ENCODE results near the gene DCLK2.

The DCLK2 gene

DNA sequence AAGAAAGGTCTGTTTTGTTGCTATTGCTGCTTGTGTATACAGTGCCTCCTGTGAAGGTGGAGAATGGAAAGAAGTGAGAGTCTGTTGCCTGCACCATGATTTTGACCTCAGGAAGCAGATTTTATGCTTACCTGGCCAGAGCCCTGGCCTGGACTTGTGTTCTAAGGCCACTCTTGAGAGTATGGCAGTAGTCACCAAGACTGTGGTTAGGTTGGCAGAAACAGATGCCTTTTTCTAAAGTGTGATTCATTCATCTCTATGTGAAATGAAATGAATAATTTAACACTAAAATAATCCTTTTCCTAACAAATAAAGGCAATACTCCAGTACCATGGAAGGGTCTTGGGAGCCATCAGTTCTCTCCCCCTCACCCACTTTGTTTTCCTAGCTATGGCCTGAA, 161.8 kb downstream of the DCLK2 start:
- no peak for DNase-seq (ENCODE audit: low read depth)

DNA sequence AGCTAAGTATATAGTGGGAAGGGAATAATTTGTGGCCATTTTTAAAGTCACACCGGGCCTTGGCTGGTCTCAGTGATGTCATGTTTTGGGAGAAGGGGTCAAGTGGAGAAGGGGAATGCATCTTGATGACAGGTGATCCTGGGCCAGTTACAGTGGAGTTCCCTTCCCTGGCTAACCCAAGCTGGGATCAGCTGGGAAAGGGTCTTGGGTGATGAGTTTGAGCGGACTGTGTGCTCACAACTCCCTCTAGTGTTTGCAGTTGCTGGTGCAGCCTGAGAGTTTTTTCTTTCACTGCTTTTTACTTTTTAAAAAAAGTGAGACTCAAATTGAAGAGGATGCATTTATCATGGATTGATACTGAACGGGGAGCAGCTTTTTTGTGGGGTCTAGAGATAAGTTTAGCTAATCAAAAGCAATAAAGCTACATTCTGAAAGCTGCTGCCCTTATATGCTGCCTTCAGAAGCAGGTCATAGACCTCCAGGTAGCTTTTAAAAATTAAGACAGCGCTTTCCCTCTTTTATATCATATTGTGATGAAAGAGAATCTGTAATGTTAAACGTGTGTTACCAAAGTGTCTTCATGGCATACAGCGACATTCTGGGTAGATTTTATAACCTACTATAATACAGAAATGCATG, 164.7 kb downstream of the DCLK2 start:
- DNase-seq (ENCODE audit: low read depth) = no peak

DNA sequence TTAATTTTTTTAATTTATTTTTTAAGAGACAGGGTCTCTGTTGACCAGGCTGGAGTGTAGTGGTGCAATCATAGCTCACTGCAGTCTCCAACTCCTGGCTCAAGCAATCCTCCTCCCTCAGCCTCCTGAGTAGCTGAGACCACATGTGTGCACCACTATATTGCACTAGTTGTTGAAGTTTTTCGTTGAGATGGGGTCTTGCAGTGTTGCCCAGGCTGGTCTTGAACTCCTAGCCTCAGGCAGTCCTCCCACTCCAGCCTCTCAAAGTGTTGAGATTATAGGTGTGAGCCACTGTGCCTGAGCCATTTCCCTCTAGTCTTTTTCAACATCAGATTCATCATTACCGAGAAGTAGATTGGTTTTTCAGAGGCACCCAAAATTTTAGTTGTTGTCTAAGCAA, 165.7 kb downstream of the DCLK2 start:
- no peak for DNase-seq (ENCODE audit: low read depth)

DNA sequence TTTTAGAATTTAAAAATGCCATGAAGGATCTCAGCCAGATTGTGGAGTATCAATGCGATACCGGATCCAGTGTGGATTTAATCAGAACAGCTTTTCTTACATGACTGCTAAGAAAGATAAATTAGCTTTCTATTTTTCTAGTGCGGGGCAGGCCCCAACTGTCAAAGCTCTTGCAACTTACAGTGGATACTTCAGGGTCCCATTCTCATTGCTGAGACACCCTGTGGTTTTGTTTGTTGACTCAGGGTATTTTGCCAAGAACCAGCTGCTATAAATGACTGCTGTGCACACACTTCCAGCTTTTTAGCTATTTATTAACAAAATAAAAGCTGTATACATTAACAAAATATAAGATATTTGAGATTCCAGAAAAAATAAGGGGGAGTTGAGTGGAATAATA, 166.4 kb downstream of the DCLK2 start:
- DNase-seq (ENCODE audit: low read depth) = no peak

DNA sequence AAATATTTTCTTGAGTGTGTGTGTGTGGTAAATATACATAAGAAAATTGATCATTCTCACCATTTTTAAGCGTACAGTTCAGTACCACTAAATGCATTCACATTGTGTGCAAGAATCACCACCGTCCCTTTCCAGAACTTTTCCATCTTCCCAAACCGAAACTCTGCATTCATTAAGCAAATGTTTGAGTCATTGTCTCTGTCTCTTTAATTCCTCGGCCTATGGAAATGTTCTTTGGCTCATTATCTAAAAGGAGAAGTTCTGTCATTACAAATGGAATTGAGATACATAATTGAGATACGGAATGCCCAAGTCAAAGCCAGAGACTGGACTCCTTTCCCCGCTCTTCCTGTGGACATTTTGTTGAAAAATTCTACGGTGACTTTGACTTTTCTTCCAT, 168.9 kb downstream of the DCLK2 start:
- no peak for DNase-seq (ENCODE audit: low read depth)

DNA sequence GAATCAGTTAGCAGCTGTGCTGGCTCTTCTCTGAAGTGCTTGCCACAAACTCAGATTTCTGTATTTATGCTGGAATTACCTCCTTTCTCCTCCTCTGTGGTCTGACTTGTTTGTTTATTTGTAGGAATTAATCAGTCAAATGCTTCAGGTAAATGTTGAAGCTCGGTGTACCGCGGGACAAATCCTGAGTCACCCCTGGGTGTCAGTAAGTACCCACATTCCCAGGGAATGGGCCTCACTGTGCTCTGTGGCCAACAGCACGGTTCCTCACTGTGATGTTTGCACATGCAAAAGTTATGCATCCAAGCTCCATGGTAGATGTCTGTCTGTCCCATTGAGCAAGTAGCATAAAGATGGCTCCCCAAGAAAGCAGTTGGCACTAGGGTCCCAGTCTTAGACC, 169.9 kb downstream of the DCLK2 start:
- no peak for DNase-seq (ENCODE audit: low read depth)

DNA sequence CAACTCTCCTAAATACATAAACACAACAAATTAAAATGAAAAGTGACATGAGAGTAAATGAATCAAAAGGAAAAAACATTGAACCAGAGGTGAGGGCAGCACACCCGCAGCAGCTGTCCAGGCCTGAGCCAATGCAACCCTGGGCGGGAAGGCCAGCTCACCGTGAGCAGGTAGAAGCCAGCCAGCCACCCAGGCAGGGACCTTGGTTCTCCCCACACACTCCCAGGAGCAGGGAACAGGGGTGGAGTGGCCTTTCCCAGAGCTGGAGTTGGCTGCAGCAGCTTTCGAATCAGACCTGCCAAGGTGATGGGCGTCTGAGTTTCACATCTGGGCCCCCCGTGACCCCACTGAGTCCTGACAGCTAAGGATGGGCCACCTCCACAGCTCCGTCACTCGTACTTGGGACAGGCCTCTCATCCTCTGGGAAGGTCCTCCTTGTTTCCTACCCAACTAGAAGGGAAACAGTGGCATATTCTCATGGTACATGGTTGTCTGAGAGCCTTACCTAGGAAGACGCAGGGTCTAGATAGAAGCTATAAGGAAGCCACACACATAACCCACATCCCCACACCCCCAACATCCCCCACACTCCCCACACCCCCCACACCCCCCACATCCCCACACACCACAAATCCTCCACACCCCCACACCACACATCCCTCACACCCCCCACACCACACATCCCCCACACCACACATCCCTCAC, 172.2 kb downstream of the DCLK2 start:
- DNase-seq (ENCODE audit: low read depth) = no peak

DNA sequence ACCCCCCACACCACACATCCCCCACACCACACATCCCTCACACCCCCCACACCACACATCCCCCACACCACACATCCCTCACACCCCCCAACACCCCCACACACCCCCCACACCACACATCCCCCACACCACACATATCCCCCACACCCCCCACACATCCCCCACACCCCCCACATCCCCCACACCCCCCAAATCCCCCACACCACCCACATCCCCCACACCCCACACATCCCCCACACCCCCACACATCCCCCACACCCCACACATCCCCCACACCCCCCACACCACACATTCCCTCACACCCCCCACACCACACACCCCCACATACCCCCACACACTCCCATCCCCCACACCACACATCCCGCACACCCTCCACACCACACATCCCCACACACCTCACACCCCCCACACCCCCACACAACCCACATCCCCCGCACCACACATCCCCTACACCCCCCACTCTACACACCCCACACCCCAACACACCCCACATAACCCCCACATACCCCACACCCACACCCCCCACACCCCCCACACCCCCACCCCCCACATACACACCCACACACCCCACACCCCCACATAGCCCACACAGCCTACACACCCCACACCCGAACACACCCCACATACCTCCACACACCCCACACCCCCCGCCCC, 172.9 kb downstream of the DCLK2 start:
- DNase-seq (ENCODE audit: low read depth) = no peak

DNA sequence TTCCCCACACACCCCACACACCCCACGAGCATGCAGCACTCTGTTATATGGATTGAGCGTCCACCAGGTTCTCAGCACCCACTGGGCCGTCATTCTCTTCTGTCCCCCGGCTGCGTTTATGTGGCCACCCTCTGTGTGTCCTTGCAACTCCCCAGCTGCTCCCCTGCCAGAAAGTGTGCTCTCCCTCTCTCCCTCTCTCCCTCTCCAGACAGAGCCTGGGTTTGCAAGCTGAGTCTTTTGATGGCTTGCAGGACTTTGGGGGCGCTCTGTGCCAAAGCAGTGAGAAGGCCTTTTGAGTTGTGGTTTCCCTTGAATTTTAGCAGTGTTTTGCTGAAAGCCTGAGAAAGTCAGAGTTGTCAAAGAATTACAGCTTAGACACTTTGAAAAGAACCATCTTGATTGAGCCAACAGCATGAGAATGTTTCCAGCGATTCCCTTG, 173.5 kb downstream of the DCLK2 start:
- DNase-seq (ENCODE audit: low read depth) = no peak

DNA sequence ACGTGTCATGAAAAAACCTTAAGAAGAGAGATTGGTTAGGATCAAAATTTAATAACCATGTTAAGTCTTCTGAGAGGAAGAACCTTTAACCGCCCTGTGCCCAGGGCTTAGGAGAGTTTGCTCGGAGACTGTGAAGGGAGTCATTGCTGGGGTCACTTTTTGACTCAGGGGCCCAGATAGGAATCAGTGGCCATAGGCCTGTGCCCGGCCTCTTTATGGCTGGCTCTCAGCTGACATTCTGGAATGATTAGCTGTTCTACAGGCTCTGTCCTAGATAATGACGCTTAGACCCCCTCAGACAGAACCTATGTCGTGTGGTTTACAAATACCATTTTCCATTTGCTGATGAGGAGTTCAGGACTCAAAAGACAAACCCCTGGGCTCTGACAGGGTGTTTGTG, 174.1 kb downstream of the DCLK2 start:
- no peak for DNase-seq (ENCODE audit: low read depth)

DNA sequence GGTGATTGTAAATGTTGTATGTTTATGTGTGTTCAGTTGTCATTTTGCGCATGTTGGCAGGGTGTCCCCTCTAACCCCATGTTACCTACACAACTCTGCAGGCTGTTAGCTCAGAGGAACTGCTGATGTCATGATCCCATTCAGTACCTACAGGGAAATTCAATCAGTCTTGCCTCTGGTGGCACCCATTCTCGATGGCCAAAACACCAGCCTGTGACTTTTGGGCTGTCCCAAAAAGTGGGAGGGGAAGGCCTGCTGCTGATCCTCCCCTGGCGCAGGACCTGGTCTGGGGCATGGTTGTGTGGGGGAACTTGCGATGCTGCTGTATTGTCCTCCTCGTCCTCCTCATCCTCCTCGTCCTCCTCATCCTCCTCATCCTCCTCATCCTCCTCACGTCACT, 174.5 kb downstream of the DCLK2 start:
- DNase-seq (ENCODE audit: low read depth) = no peak

DNA sequence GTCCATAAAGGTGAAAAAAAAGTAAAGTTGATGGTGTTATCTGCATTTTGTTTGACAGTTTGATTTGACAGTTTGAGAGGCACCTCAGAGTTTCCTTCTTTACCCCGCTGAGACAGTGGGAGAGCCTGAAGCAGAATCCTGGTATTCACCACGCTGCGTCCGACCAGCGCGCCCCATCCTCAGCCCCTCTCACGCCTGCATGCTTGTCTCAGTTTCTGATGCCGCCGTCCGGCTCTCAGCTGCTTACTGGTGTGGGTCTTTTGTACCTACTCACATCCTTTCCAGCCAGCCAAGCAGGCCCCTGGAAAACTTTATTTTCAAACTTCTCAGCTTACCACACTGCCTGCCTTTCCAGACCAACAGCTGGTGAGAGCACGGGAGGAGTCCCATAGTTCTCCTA, 175.2 kb downstream of the DCLK2 start:
- no peak for DNase-seq (ENCODE audit: low read depth)

DNA sequence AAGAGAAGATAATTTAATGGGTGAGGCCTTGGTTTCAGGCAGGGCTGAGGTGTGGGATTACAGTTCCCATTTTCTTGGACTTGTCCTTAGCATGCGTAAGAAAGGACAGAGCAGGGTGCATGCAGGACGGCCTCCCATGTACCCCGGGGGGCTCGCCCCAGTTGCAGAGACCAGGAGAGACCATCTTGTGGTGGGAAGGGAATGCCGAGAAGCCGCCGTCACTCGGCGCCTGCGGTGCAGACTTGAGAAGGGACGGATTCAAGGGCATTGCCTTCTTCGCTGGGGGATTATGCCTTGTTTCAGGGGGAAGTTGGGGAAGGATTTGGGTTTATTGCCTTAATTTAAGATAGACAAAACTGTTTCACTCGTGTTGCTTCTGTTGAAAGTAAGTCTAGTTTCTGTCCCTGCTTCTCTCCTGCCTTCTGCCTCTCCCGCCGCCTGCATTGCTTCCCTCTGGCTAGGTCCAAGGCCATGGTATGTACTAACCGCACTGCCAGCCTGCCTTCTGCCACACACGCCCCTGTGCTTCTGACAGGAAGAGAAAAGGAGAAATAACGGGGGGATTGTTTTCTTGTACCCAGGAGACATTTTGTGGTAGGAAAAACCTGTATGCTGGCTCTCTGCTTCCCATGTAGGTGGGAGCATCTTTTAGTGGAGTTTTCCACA, 175.9 kb downstream of the DCLK2 start:
- no peak for DNase-seq (ENCODE audit: low read depth)

DNA sequence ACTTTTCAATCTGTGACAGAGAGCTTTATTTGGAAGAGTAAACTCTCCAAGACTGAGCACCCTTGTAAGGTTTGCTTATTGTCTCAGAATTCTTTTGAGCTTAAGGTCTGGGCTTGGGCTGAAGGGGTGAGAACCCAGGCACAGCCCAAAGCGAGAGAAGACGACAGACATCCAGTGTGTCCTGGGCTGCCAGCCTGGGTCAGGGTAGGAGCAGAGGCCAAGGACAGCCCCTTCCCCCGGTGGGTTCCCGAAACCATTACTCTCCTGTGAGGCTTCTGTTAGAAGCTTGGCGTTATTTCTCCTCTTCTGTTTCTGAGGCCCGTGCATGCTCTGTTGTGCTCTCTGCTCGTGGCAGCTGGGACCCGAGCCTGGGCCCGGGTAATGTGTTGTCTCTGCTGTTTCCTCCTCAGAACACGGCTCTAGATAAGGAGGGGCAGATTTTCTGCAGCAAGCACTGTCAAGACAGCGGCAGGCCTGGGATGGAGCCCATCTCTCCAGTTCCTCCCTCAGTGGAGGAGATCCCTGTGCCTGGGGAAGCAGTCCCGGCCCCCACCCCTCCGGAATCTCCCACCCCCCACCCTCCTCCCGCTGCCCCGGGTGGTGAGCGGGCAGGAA, 177.5 kb downstream of the DCLK2 start:
- DNase-seq (ENCODE audit: low read depth) = no peak

DNA sequence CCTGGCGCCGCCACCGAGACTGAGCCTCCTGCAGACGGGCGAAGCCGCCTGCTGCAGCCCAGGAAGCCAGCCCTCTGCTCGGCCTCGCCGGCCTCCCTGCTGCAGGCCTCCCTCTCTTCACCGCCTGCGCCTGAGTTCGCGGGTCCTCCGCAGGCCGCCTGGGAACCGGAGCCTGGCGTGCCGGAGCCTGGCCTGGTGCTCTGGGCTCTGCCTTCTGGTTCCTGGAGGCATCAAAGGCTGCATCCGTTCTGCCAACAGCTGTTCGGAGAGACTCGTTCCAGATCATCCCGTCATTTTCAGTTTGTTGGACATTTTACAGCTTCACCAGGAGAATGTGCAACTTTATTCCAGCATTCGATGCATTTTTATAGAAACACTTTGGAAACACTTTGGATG, 178.0 kb downstream of the DCLK2 start:
- DNase-seq (ENCODE audit: low read depth) = no peak

DNA sequence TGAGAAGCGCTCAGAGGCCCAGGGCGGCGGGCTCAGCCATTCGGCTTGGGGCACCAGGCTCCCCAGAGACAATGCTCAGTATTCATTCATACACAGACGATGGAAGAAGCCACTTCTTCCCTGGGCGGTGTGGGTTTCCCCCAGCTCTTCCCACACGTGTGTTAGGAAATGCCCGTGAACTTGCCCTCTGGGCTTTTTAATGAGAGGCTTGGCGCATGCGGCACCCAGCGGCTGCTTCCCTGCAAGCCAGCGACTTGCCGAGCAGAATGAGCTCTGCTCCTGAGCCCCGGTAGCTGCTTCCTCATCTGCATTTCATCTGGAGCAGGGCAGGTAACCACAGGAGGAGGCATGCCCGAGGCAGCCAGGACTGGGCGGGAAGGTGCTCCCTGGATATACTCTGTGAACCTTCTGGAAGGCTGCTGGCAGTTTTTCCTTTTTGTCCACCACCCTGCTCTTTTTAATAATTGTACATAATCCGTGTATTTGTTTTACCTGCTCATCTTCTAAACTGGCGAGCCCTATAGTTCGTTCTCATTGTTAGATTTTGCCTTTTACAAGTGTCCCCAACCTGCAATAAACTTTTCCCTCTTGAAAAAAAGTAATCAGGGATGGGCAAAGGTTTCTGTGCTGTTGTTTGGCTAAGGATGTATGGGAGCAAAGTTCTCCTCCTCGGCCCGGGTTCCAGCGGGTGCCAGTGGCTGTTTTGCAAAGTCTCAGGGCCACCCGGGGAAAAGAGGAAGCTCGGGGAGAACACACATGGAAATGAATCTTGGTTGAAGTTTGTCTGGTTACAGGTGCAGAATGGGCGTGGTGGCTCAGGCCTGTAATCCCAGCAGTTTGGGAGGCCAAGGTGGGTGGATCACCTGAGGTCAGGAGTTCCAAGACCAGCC, 178.8 kb downstream of the DCLK2 start:
- DNase-seq (ENCODE audit: low read depth) = no peak

DNA sequence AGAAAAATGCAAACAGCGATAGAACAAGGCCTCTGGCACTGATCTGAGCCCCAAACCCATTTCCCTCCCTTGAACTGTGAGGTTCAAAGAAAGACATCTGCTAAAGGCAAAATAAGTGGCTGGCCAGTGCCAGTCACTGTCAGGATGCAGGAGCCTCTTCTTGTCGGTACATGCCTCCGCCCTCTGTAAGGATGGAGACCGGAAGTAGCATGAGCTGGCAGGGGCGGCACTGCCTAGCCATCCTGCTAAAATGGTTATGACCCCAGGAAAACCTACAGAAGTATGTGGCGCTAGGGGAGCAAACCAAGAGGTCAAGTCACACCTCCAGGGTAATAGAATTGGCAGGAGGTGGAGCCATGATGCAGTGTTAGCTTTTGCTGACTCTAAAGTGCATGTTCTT, 180.3 kb downstream of the DCLK2 start:
- no peak for DNase-seq (ENCODE audit: low read depth)

DNA sequence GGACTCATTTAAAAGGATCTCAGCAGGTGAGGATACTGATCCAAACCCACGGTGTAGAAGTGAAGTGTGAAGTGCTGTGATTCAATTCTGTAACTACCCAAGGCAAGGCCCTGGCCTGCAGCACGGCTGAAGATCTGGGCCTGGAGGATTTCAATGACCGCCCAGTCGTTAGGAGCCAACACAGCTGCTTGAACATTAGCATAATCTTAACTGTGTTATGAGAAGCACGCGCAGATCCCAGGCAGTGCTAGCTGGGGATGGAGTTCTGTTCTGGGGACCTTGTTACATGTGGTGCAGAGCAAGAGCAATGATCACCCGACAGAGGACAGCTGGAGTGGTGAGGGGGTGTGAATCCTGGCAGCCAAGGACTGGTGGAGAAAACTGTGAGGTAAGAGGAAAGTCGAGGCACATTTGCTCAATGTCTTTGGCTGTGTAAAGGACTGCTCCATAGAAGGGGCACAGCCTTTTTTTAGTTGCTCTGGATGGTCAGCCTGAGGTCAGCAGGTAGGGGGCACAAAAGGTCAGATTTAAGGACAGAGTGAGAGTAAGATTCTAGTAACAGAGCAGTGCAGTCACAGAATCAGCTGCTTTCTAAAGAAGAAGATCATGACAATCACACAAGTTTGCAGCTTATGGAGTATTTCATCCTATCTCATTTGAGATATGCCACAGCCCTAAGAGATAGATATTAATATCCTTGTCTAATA, 181.8 kb downstream of the DCLK2 start:
- no peak for DNase-seq (ENCODE audit: low read depth)

DNA sequence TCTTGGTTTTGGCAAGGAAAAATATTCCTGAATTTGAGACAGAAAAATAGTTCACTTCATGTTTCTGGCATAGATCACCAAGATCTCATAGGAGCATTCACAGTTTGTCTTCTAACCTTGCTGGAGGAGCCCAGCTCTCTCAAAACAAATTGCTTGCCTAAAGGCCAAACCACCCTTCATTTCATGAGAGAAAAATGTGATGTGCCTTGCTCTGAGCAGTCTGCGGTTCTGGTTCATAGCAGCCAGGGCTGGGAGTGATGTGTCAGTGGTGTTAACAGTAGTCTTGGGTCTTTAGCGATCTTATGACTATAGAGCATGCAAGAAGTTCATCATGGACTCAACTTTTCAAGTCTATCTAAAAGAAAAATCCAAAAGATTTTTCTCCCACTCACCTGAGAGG, 183.3 kb downstream of the DCLK2 start:
- DNase-seq (ENCODE audit: low read depth) = no peak

DNA sequence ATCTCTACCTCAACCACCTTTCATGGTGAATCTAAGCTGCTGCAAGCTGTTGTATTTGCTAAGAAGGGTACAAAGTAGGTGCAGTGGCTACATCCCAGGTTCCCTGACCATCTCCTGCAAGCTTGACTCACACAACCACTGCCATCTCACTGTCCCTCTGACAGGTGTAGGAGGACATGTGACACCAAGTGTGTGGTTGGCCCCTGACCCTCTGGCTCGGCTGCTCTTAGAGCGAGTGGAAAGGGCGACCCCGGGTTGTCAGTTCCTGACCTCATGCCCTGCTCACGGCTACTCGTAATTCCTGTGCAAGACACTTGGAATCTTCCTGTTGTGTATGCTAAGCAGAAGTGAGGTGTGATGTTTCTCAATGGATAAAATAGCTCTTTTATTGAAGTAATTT, 184.4 kb downstream of the DCLK2 start:
- no peak for DNase-seq (ENCODE audit: low read depth)

DNA sequence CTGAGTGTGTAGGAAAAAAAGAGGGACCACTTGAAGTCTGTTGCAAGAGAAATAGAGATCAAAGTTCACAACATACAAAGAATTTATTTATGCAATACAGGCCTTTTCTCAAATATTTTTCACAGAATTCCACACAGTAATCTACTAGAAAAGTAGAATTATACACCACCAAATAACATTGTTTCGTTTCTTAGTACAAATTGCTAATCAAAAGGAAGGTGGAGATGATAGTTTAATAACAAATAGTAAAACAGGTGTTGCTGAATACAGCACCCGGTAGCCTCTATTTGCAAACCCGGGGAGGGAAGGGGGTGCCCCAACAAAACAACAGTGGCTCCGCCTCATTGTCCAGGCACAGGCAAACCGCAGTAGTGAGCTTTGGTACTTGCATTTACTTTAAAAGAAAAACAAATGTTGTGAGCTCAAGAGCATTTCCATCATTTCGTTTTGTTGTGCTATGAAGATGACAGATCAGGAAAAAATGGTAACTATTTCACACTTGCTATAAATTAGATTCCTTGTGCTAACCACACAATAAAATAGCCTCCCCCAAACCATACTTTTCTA, 186.4 kb downstream of the DCLK2 start:
- no peak for DNase-seq (ENCODE audit: low read depth)

Measured in activated T-helper 9 cell treated with anti-CD3 and anti-CD28 coated beads, Interleukin-2, amount 50 U/mL, for 16 hours (primary cell).